Measurements from ENCODE around the gene ZC2HC1C.
"Not testable (repeated sequence)": the region's sequence is repeated elsewhere in the genome, so short reads cannot be mapped to it uniquely, and the experiment has no call there.

ZC2HC1C gene

DNA sequence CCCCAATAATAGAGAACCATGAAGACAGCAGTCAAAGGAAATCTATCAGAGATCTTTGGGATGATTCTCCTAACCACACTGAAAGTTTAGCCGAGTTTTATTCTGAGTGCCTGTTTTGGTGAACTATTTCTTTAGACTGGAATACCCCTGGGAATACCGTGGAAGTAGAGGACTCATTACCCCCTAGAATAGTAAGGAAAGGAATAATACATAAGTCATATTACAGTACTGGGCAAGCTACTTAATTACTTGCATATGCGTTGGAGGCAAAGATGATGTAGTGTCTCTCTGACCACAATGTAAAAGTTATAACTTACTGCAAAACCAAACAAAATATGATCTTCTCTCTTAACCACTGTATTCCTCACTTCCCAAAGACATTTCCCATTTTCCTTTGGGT, 25.5 kb downstream of the ZC2HC1C start:
- DNase-seq (ENCODE audit: low read depth, low spot score): no peak

DNA sequence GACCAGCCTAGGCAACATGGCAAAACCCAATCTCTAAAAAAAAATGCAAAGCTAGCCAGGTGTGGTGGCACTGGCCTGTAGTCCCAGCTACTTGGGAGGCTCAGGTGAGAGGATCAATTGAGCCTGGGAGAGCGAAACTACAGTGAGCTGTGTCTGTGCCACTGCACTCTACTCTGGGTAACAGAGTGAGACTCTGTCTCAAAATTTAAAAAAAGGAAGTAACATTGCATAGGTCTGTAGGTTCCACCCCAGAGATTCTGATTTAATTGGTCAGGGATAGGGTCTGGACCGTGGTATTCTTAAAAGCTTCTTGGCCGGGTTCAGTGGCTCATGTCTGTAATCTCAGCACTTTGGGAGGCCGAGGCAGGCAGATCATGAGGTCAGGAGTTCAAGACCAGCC, 26.2 kb downstream of the ZC2HC1C start:
- DNase-seq (ENCODE audit: low read depth, low spot score): no peak

DNA sequence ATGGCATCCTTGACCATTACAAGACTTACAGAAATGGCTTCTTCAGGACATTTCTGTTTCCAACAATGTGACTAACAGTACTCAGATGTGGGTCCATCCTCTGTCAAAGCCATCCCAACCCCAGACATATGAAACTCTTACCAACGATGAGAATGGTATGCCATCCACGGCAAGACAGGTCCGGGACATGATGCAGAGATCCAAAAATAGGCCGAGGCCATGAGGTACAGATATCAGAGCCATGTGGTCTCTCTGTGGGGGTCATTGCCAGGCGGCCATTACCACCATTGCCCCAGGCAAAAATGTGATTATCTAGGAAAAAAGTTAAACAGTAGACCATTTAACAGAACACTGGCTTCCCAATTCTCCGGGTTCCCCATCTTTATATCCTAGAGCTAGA, 27.5 kb downstream of the ZC2HC1C start:
- no peak for DNase-seq (ENCODE audit: low read depth, low spot score)

DNA sequence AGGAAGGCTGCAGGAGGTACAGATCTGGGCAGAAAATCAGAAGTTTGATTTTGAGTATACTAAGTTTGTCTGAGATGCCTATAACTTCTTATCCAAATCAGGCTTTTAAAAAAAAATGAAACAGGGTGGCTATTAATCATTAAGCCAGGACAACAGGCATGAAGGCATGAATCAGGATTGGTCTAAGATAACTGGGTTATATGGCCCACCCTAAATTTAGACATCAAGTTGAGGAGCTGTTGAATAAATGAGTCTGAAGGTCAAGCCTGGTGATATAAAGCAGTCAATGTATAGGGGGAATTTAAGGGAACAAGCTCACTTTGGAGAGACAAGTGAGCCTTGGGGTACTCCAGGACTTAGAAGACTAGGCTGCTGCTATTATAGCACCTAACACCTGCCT, 28.8 kb downstream of the ZC2HC1C start:
- DNase-seq (ENCODE audit: low read depth, low spot score): no peak

DNA sequence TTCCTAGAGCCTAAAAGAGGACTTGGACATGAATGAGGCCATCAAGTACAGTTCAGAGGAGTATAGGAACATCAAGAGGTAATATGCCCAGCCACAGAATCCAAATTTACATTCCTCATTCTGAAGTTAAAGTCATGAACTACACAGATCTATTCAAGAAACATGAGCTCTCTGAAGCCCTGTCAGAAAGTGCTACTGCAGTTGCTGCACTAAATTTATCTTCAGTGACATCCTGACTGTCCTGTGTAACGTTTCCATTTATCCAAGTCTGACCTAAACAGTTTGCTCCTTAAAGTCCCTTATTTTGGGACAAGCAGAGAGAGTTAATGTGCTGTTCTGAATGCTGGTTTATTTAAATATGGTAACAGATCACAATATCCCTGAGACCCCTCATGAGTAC, 29.2 kb downstream of the ZC2HC1C start:
- DNase-seq (ENCODE audit: low read depth, low spot score): no peak

DNA sequence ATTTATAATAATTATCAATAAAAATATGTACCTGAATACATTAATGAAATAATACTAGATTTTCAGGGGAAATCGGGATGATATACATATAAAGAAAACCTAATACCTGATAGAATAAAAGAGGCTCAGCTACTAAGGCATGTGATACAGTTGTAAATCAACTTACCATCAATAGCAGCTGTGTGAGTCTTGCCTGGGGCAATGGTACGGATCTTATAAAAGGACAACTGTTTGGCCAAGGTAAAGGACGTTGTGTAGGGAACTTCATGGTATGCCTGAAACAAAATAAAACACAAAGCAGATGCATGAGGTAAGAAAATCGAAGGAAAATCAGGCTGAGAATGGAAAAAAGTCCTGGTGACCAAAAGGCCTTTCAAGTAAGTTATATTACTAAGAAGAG, 32.0 kb downstream of the ZC2HC1C start:
- DNase-seq (ENCODE audit: low read depth, low spot score): no peak

DNA sequence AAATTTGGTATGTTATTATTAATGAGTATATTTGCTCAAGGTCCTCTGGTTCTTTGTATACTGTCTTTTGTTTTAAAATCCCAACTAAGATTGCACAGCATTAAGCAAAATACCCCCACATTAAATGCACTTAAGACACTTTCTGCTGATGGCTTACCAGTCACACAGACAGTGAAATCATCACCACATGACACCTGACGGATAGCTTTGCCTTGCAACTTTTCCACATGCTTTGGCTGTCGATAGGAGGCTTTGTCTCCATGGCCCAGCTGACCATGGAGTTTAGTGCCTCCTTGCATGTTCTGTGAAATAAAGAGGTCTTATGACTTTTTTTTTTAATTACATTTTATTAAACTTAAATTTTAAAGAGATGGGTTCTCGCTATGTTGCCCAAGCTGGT, 37.7 kb downstream of the ZC2HC1C start:
- DNase-seq (ENCODE audit: low read depth, low spot score): no peak

DNA sequence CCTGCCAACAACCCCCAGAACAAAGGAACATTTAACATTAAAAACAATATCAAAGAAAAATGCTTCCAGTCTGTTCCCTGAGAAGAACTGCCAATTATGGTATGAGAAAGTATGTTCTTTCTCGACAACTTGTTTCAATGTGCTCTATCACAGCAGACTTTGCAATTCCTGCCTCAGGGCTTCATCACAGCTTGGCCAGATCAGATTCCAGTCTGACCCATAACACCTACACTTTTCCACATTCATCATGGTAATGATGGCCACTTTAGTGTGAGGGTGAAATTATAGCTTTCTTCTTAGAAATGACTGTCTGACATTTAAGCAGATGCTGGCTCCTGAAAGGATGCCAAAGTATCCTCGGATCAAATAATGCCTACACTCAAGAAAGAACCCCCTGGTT, 40.4 kb downstream of the ZC2HC1C start:
- DNase-seq (ENCODE audit: low read depth, low spot score): no peak

DNA sequence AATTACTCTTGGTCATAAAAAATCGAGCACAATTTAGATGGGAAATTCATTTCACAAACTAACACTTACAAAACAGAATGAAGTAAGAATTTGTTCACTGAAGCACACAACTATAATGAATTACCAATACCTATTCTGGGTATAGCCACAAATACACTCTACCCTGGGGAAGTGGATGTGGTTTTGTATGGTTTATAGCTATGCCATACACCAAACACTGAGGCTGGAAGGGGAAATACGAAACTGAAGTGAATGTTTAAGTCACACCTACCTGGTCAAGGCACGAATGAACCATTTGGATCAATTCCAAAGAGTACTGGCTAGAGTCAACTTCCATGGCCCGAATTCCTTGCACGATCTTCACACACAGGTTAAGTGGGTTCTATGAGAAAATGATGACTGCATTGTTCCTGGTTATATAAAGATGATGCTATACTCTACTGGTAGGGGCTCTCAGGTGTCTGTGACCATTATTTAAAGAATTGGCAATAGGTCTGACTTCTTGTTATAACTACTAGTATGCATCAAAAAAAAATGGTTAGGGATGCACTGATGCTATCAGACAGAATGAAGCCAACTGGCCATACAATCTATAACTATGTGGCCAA, 44.6 kb downstream of the ZC2HC1C start:
- no peak for DNase-seq (ENCODE audit: low read depth, low spot score)

DNA sequence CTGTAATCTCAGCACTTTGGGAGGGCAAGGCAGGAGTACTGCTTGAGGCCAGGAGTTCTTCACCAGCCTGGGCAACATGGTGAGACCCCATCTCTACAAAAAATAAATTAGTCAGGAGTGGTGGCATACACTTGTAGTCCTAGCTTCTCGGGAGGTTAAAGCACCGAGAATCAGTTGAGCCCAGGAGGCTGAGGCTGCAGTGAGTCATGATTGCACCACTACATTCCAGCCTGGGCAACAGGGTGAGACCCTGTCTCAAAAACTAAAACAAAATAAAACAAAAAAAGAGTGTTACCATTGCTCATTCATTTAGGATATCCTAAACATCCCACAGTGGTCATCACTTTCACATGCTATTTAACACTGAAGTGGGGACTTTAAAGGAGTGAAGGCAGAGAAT, 49.6 kb downstream of the ZC2HC1C start:
- DNase-seq (ENCODE audit: low read depth, low spot score): no peak

DNA sequence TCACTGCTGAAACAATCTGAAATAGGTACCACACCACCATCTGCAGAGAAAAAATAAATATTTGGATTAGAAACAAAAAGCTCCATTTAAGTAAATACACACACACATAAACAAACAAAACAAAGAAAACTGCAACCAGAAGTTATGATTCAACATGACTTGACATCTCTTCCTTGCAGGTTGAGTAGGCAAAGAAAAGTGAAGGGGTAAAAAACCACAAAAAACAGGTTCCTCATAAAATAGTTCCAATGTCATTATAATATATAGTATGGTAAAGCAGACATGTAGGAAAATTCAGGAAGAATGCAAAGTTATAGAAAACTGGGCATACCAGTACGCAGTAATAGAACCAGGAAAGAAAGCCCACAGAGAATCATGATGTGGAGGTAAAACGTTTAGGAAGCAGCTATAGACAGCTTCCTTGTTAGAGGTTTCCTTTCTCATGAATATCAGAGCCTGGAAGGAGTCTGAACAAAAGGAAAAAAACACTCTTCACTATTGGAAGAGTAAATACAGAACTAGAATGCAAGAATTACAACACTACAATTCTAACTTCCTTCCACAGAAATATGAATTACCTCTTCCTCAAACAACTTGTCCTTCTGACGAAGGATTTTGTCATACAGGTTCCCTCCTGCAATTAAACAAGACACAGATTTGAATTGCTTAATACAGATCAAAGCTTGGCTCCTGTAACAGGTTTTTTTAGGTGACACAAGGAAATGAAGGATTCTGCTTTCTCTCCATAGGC, 51.3 kb downstream of the ZC2HC1C start:
- no peak for DNase-seq (ENCODE audit: low read depth, low spot score)

DNA sequence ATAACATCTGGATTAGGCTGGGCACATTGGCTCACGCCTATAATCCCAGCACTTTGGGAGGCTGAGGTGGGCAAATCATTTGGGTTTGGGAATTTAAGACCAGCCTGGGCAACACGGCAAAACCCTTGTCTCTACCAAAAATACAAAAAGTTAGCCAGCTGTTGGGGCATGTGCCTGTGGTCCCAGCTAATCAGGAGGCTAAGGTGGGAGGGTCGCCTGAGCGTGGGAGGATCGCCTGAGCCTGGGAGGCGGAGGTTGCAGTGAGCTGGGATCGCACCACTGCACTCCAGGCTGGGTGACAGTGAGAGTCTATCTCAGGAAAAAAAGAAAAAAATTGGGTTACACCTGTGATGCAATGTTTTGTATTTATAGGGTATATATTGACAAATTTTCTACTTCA, 52.1 kb downstream of the ZC2HC1C start:
- no peak for DNase-seq (ENCODE audit: low read depth, low spot score)

DNA sequence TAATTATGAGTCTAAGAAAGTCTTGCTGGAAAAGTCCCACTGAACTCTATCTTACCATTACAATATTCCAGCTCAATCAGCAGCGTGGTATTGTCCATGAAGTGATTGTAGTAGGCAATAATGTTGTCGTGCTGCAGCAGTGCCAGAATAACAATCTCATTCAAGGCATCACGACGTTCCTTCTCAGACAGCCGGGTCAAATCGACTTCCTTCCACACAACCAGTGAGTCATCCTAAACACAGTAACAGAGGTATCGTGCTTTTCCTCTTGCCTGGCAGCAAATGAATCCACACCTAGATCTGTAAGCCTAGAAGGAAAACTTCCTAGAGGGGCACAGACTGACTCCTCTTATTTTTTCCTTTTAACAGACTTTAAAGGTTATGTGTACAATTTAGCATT, 54.5 kb downstream of the ZC2HC1C start:
- no peak for DNase-seq (ENCODE audit: low read depth, low spot score)

DNA sequence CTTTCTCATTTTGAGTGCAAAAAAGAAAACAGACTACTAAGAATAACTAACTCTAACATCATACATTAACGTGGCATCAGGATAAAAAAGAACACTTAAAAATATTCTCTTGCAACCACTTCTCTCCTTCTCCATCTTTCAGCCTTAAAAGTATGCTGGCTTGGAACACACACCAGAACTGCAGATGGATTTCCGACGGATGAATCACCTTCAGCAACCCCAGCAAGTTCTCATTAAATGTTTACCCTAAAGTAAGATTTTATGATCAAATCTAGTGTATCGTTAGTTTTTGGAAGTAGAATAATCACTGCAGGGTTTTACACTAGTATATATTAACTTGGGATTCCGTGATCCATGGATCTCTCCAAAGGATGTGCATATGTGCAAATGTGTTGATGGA, 56.2 kb downstream of the ZC2HC1C start:
- no peak for DNase-seq (ENCODE audit: low read depth, low spot score)

DNA sequence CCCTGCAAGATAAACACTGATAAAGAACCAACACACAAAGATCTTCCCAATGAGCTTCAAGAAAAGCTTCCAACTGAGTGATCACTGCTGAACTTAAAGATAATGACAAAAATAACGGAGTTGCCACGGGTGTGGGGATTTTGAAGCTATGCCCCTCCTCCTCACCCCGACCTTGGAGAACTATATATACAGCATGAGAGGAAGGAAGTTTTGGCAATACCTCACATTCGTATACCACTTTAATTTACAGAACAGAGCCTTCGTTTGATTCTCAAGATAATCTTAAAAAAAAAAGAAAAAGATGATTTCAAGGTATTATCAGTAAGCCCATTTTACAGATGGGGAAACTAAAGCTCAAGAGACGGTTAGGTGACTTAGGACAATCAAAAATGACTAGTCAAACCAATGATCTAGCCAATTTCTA, 56.7 kb downstream of the ZC2HC1C start:
- no peak for DNase-seq (ENCODE audit: low read depth, low spot score)

DNA sequence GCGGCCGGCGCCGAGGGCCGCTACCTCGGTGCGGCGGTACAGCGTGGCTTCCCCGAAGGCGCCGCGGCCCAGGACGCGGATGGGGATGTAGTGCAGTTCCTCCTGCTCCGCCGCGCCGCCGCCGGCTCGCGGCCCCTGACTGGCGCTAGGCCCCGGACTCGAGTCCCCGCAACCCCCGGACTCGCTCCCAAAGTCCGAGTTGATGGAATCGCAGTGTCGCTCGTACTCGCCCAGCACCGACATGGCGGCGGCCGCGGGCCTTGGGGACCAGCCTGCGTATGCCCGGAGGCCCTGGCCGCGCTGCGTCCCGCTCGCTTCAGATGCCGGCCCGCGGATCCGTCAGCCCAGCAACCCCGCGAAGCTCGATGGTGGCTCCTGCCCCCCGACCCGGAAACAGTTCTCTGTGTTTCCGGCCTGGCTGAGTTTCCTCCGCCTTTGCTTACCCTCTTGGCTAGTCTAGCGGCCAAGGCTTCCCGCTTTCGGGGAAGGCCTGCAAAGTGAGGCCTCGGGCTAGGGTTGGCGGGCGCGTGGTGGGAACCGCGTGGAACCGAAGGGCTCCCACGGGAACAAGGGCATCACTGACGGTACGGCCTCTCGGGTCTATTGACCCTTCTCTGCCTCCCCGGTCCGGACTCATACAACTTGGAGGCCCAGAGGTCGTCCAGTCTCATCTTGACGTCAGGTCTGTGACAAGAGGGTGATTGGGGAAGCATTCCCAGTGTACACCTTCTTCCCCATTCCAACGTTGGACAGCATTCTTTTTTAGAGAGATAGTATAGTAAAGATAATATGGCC, 57.4 kb downstream of the ZC2HC1C start, which contains the start of gene NEK9:
NEK9 (minus strand) TSS at position 370 of the 795 bp plus-strand sequence; CDS start at position 243, 127 bp downstream.
- DNase-seq (ENCODE audit: low read depth, low spot score): peak; percentile 80

DNA sequence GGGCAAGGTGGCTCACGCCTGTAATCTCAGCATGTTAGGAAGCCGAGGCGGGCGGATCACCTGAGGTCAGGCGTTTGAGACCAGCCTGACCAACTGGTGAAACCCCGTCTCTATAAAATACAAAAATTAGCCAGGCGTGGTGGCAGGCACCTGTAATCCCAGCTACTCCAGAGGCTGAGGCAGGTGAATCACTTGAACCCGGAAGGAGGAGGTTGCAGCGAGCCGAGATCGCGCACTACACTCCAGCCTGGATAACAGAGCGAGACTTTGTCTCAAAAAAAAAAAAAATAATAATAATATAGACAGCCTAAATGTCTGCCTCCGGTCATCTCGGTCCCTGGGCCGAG, 58.0 kb downstream of the ZC2HC1C start:
- DNase-seq (ENCODE audit: low read depth, low spot score): not testable (repeated sequence)

DNA sequence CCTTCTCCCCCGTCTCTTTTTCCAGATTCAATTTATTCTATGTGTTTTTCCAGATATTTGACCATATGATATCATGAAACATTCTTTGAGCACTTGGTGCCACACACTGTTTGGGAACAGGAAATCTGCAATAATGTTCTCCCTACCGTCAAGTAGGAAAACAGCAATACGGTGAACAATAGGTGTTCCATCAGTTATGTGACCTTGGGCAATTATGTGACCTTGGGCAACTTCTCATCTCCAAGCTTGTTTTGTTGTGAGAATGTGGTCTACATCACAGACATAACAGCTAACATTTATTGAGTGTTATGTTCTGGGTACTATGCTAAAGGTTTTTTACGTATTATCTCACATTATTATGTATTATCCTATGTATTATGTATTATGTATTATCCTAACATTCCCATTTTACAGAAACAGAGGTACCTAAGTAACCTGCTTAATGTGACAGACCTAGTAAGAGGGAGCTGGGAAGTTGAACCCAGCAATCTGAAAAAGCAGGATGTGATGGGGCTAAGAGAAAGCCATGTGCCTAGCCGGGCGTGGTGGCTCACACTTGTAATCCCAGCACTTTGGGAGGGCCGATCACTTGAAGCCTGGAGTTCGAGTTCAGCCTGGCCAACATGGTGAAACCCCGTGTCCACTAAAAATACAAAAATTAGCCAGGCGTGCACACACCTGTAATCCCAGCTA, 58.6 kb downstream of the ZC2HC1C start:
- DNase-seq (ENCODE audit: low read depth, low spot score): no peak

DNA sequence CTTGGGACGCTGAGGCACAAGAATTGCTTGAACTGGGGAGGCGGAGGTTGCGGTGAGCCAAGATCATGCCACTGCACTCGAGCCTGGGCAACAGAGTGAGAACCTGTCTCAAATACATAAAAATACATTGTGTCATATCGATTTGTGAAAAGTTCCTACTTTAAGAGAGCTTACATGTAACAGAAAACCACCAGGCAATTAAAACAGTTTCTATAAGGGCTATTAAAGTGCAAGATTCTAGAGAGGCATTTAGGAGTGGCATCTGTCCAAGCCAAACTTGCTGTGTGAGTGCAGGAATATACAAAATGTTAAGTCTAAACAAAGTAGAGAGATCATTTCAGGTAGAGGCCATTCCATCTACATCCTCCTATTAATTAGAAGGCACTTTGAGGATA, 59.2 kb downstream of the ZC2HC1C start:
- no peak for DNase-seq (ENCODE audit: low read depth, low spot score)
